ENCODE results near the gene MDH1B. TPM values are rescaled to one million over a fixed set of nuclear protein-coding genes. Genes with fewer than 3 reads are reported as not detected.

Gene MDH1B
- total RNA-seq, 1 experiment from 2014 or later: 1.9 TPM

GRCh38 chr2:206728277-206729199 is 36.6 kb downstream of the MDH1B start (continued):
- TF ChIP-seq FOXK1 (CRISPR knock-in tag; IDR thresholded peaks at IDR 0.05) (no peak), ARID4B (CRISPR knock-in tag; IDR thresholded peaks at IDR 0.05; ENCODE audit: borderline replicate concordance) (no peak), ETV6 (CRISPR knock-in tag; IDR thresholded peaks at IDR 0.05) (no peak), CTCF (IDR thresholded peaks at IDR 0.05) (no peak), ZNF263 (CRISPR knock-in tag; IDR thresholded peaks at IDR 0.05; ENCODE audit: low read depth) (no peak), ZBTB43 (CRISPR knock-in tag; IDR thresholded peaks at IDR 0.05) (no peak), GRHL2 (CRISPR knock-in tag; IDR thresholded peaks at IDR 0.05; ENCODE audit: insufficient replicate concordance, severe bottlenecking) (no peak), SMAD4 (CRISPR knock-in tag; IDR thresholded peaks at IDR 0.05) (no peak)

- no peak for DNase-seq (ENCODE audit: low spot score)
- POLR2A ChIA-PET: no interaction called here
- H3K4me1 Mint-ChIP-seq: 0 out of 2 replicates have a peak, but pooled peaks cover 3% of the 10 kb centered on the region
- no peak overlapping the region for H3K4me3 Mint-ChIP-seq
- H3K27ac Mint-ChIP-seq: no peak overlapping the region
- H3K27me3 Mint-ChIP-seq (ENCODE audit: low read depth): no peaks in the 10 kb centered on the region; the same call in 1 of the 2 replicates
- ATAC-seq: no peak
- CTCF ChIA-PET: no interaction called here
- peaks cover 2% of the 10 kb centered on the region; the same call in 1 of the 2 replicates for H3K36me3 Mint-ChIP-seq
- H3K9me3 Mint-ChIP-seq: peaks cover 12% of the 10 kb centered on the region
- TF ChIP-seq STAT6 (CRISPR knock-in tag; conservative IDR thresholded peaks at IDR 0.05; ENCODE audit: low read depth) (no peak), JUN (CRISPR knock-in tag; IDR thresholded peaks at IDR 0.05) (no peak), OVOL2 (CRISPR knock-in tag; IDR thresholded peaks at IDR 0.05; ENCODE audit: borderline replicate concordance) (no peak), PREB (CRISPR knock-in tag; IDR thresholded peaks at IDR 0.05; ENCODE audit: borderline replicate concordance) (no peak), IRF1 (CRISPR knock-in tag; IDR thresholded peaks at IDR 0.05) (no peak), NFATC4 (CRISPR knock-in tag; IDR thresholded peaks at IDR 0.05) (no peak), ARID4B (CRISPR knock-in tag; IDR thresholded peaks at IDR 0.05; ENCODE audit: borderline replicate concordance) (no peak), ZMAT4 (CRISPR knock-in tag; IDR thresholded peaks at IDR 0.05) (no peak)
Observed at GRCh38 chr2:206727287-206727686, 37.8 kb downstream of the MDH1B start.
